Activated T-cell treated with anti-CD3 and anti-CD28 coated beads, Interleukin-2, amount 50 U/mL, for 24 hours (primary cell): ENCODE data around the gene KMT2C.
"Not testable (repeated sequence)": the region's sequence is repeated elsewhere in the genome, so short reads cannot be mapped to it uniquely, and the experiment has no call there.

Experiments used
- DNase-seq: peaks from one replicate; pipeline ENCODE4 v3.0.0-alpha.2; 2020
- H3K27ac Mint-ChIP-seq: 2 replicates; pipeline ENCODE4 v1.8.0; 2020; ENCODE audit warnings: mild to moderate bottlenecking, mixed read lengths
- H3K27me3 Mint-ChIP-seq: 2 replicates; pipeline ENCODE4 v1.8.0; 2020; ENCODE audit warnings: mixed read lengths
- H3K36me3 Mint-ChIP-seq: 2 replicates; pipeline ENCODE4 v1.8.0; 2020; ENCODE audit warnings: low read depth, mixed read lengths
- H3K4me1 Mint-ChIP-seq: 2 replicates; pipeline ENCODE4 v1.8.0; 2020; ENCODE audit warnings: low read depth, mixed read lengths
- H3K4me3 Mint-ChIP-seq: 2 replicates; pipeline ENCODE4 v1.8.0; 2020; ENCODE audit warnings: mild to moderate bottlenecking, moderate library complexity, mixed read lengths
- H3K9me3 Mint-ChIP-seq: 2 replicates; pipeline ENCODE4 v1.8.0; 2020; ENCODE audit warnings: mixed read lengths

The KMT2C gene

DNA sequence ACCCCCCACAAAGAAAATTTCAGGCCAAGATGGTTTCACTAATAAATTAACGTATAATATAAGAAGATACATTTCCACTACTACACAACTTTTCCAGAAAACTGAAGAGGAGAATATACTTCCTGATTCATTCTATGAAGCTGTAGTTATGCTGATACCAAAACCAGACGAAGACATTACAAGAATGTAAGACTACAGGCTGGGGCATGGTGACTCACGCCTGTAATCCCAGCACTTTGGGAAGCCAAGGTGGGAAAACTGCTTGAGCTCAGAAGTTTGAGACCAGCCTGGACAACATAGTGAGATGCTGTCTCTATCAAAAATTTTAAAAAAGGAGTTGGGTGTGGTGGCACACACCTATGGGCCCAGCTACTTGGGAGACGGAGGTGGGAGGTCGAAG, 201.4 kb downstream of the KMT2C start:
- peaks cover 61% of the 10 kb centered on the region for H3K36me3 Mint-ChIP-seq
- not testable (repeated sequence) for H3K9me3 Mint-ChIP-seq

GRCh38 chr7:152231089-152231488, 204.7 kb downstream of the KMT2C start:
- H3K9me3 Mint-ChIP-seq: no peaks in the 10 kb centered on the region
- H3K4me3 Mint-ChIP-seq: no peak overlapping the region
- no peak overlapping the region for H3K27ac Mint-ChIP-seq
- H3K4me1 Mint-ChIP-seq: no peaks in the 10 kb centered on the region
- DNase-seq: no peak
- H3K36me3 Mint-ChIP-seq: peaks cover 71% of the 10 kb centered on the region
- H3K27me3 Mint-ChIP-seq: no peaks in the 10 kb centered on the region

More for the DNA sequence above, 201.4 kb downstream of the KMT2C start:
- H3K27ac Mint-ChIP-seq, DNase-seq, H3K4me3 Mint-ChIP-seq, H3K4me1 Mint-ChIP-seq, H3K27me3 Mint-ChIP-seq: not testable (repeated sequence)

- H3K27me3 Mint-ChIP-seq, H3K4me1 Mint-ChIP-seq, H3K4me3 Mint-ChIP-seq, DNase-seq, H3K9me3 Mint-ChIP-seq, H3K27ac Mint-ChIP-seq: not testable (repeated sequence)
- H3K36me3 Mint-ChIP-seq: peaks cover 73% of the 10 kb centered on the region
Observed at GRCh38 chr7:152219556-152219955, 216.2 kb downstream of the KMT2C start.

GRCh38 chr7:152208766-152209165, 227.0 kb downstream of the KMT2C start:
- H3K9me3 Mint-ChIP-seq, H3K4me1 Mint-ChIP-seq, H3K27me3 Mint-ChIP-seq, H3K27ac Mint-ChIP-seq, H3K4me3 Mint-ChIP-seq, DNase-seq: not testable (repeated sequence)
- H3K36me3 Mint-ChIP-seq: peaks cover 67% of the 10 kb centered on the region

DNA sequence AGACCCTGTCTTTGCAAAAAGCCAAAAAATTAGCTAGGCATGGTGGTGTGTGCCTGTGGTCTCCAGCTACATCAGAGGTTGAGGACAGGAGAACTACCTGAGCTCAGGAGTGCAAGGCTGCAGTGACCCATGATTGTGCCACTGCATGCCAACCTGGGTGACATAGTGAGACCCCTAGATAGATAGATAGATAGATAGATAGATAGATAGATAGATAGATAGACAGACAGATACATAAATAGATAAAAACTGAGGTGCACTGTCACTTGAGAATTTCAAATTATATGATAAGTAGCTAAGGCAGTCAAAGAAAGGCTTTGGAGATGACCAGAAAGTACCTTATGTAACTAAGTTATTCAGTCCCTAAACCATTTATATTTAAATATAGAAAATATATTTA, 231.4 kb downstream of the KMT2C start:
- not testable (repeated sequence) for H3K9me3 Mint-ChIP-seq, H3K4me1 Mint-ChIP-seq, H3K27me3 Mint-ChIP-seq, H3K4me3 Mint-ChIP-seq, H3K27ac Mint-ChIP-seq, DNase-seq
- peaks cover 63% of the 10 kb centered on the region for H3K36me3 Mint-ChIP-seq

GRCh38 chr7:152203095-152203494, 232.7 kb downstream of the KMT2C start:
- Mint-ChIP-seq H3K27me3 (no peaks in the 10 kb centered on the region), H3K4me1 (no peaks in the 10 kb centered on the region), H3K27ac (no peak overlapping the region), H3K9me3 (no peaks in the 10 kb centered on the region), H3K4me3 (no peak overlapping the region), H3K36me3 (peaks cover 76% of the 10 kb centered on the region)
- no peak for DNase-seq

DNA sequence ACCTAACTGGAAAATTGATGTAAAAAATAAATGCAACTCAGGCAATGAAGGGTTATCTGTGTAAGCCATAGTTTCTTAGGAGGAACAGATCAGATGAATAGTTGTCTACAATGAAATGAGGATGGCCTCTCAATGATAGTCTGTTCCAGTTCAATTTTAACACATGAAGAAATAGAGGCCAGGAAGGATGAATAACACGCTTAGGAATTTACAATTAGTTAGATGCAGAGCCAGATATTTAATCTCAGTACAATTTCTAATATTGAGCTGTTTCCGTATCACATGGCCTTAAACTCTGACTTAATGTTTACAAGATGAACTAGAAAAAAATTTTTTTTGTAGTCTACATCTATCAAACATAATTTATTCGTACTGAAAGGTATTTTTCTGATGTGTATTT, 233.7 kb downstream of the KMT2C start:
- Mint-ChIP-seq H3K4me3 (no peak overlapping the region), H3K36me3 (peaks cover 76% of the 10 kb centered on the region)

GRCh38 chr7:152200395-152200794, 235.4 kb downstream of the KMT2C start:
- Mint-ChIP-seq H3K27me3 (no peaks in the 10 kb centered on the region), H3K4me1 (no peaks in the 10 kb centered on the region), H3K27ac (no peak overlapping the region), H3K4me3 (no peak overlapping the region), H3K36me3 (peaks cover 81% of the 10 kb centered on the region), H3K9me3 (no peaks in the 10 kb centered on the region)
- DNase-seq: no peak

More for the DNA sequence above, 233.7 kb downstream of the KMT2C start:
- no peak overlapping the region for H3K27ac Mint-ChIP-seq
- no peaks in the 10 kb centered on the region for H3K4me1 Mint-ChIP-seq
- H3K9me3 Mint-ChIP-seq: no peaks in the 10 kb centered on the region
- DNase-seq: no peak
- H3K27me3 Mint-ChIP-seq: no peaks in the 10 kb centered on the region

GRCh38 chr7:152196391-152196790, 239.4 kb downstream of the KMT2C start:
- Mint-ChIP-seq H3K36me3 (peaks cover 79% of the 10 kb centered on the region), H3K4me1 (no peaks in the 10 kb centered on the region), H3K9me3 (no peaks in the 10 kb centered on the region), H3K27me3 (no peaks in the 10 kb centered on the region), H3K4me3 (no peak overlapping the region), H3K27ac (no peak overlapping the region)
- DNase-seq: no peak

DNA sequence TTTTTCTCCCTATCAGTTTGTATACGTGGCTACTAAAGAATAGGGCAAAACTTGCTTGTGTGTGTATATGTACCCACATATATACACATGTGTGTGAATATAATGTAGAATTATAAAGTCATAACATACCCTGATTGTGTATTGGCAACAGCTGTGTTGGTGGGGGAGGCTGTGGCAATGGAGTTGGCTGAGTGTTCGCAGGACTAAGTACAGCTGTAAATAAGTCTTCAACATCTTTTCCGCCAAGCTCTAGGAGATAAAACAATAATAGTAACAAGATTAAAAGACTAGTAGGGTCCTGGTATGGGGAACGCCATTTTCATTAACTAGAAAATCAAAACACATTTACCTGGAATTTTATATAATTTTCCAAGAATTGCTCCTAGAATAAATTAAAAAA, 241.9 kb downstream of the KMT2C start:
- Mint-ChIP-seq H3K27me3 (no peaks in the 10 kb centered on the region), H3K27ac (no peak overlapping the region), H3K9me3 (no peaks in the 10 kb centered on the region), H3K4me1 (peaks cover 4% of the 10 kb centered on the region), H3K36me3 (peaks cover 87% of the 10 kb centered on the region), H3K4me3 (no peak overlapping the region)
- DNase-seq: no peak

- H3K36me3 Mint-ChIP-seq: peaks cover 88% of the 10 kb centered on the region
- H3K27me3 Mint-ChIP-seq: no peaks in the 10 kb centered on the region
- no peak for DNase-seq
Observed at GRCh38 chr7:152189061-152189460, 246.7 kb downstream of the KMT2C start.

DNA sequence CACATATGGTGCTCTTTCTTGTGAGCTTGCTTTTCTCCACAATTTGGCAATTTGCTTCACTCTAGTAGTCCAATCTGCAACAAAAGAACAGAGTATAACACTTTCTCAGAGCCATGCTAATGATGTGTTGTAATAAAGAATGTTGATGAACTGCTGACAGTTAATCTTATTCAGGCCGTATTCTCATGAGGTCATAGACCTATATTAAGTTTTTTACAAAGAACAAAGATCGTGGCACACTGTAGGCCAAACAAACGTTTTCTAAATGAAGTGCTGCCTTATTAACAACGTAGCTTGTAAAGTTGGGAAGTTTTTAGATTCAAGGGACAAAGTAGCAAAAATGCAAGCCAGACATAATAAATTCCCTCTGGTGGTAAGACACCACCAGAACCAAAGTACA, 250.2 kb downstream of the KMT2C start:
- no peaks in the 10 kb centered on the region for H3K9me3 Mint-ChIP-seq
- no peak overlapping the region for H3K4me3 Mint-ChIP-seq
- no peaks in the 10 kb centered on the region for H3K27me3 Mint-ChIP-seq
- peaks cover 82% of the 10 kb centered on the region for H3K36me3 Mint-ChIP-seq
- peaks cover 4% of the 10 kb centered on the region for H3K4me1 Mint-ChIP-seq
- DNase-seq: no peak
- no peak overlapping the region for H3K27ac Mint-ChIP-seq

More at GRCh38 chr7:152189061-152189460, 246.7 kb downstream of the KMT2C start:
- Mint-ChIP-seq H3K9me3 (no peaks in the 10 kb centered on the region), H3K4me1 (peaks cover 4% of the 10 kb centered on the region), H3K27ac (no peak overlapping the region), H3K4me3 (no peak overlapping the region)

- no peak for DNase-seq
- H3K4me3 Mint-ChIP-seq: no peak overlapping the region
- peak overlapping the region; percentile 23 for H3K27ac Mint-ChIP-seq
- H3K4me1 Mint-ChIP-seq: peaks cover 6% of the 10 kb centered on the region
- peaks cover 88% of the 10 kb centered on the region for H3K36me3 Mint-ChIP-seq
- no peaks in the 10 kb centered on the region for H3K9me3 Mint-ChIP-seq
- no peaks in the 10 kb centered on the region for H3K27me3 Mint-ChIP-seq
Observed at GRCh38 chr7:152180587-152180986, 255.2 kb downstream of the KMT2C start.

DNA sequence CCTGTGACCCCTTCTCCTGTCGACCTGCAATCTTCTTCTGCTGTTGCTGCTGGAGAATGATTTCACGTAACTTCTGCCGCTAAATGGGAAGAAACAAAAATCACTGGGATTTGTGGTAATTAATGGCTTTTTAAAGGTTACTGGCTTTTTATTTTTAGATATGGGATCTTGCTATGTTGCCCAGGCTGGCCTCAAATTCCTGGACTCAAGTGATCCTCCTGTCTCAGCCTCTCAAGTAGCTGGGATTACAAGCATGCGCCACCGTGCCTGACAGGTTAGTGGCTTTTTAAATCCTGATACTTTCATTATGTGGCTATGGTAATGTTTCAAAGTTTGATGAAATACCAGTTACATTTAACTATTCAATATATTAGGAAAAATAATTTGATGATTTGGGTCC, 255.8 kb downstream of the KMT2C start:
- Mint-ChIP-seq H3K27me3 (no peaks in the 10 kb centered on the region), H3K36me3 (peaks cover 85% of the 10 kb centered on the region), H3K4me1 (peaks cover 6% of the 10 kb centered on the region), H3K27ac (no peak overlapping the region), H3K4me3 (no peak overlapping the region), H3K9me3 (no peaks in the 10 kb centered on the region)
- no peak for DNase-seq

DNA sequence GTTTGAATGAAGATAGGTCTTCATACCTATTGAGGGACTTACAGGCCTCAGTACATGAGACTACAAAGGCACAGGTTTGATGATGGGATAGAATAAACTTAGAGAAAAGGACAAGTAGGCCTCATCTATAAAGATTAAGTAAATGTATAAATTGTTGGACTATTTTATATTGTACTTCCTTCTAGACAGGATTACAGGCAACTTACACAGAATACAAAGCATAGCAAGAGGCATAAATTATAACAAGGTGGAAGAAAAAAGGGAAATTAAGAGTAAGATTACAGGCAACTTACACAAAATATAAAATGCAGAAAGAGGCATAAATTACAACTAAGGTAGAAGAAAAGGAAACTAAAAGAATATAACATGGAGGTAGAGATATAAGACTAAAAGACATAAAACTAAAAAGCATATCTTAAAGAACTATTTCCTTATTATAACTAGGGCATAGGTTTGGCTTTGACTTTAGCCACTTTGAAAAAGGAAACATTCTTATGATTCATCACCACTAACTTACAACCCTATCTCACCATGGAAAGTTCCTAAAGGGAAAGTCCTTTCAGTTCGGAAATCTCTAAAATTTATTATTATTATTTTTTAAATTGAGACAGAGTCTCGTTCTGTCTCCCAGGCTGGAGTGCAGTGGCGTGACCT, 257.3 kb downstream of the KMT2C start:
- Mint-ChIP-seq H3K36me3 (peaks cover 84% of the 10 kb centered on the region), H3K4me3 (no peak overlapping the region), H3K27me3 (no peaks in the 10 kb centered on the region), H3K27ac (peak overlapping the region; percentile 23), H3K4me1 (peaks cover 6% of the 10 kb centered on the region), H3K9me3 (no peaks in the 10 kb centered on the region)
- no peak for DNase-seq
